Activated CD4-positive, alpha-beta T cell treated with anti-CD3 and anti-CD28 coated beads, Interleukin-2, amount 50 U/mL, for 1 hour (primary cell): ENCODE data around the gene RHBDF2.

ENCODE experiments used
- DNase-seq: peaks from one replicate; pipeline ENCODE4 v3.0.0-alpha.2; 2020

RHBDF2 gene

DNA sequence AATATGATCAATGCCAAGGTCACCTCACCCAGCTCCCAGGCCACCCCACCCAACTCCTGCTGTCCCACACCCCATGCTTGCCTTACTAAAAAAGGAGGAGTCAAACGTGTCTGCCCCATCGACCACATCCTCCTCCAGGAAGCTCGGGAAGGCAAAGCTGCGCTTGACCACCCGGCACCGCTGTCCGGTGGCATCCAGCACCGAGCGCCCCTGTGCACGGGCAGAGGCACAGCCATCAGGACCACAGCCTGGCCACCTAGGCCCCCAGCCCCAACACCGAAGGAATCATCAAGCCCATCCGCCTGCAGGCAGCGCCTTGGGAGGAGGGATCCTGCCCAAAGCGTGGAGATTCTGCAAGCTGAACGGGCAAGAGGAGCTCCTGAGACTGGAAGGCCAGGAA, 23.6 kb downstream of the RHBDF2 start:
- DNase-seq: no peak

GRCh38 chr17:76476736-76477135, 24.5 kb downstream of the RHBDF2 start:
- no peak for DNase-seq

- no peak for DNase-seq
Observed at GRCh38 chr17:76475302-76475701, 25.9 kb downstream of the RHBDF2 start.

DNA sequence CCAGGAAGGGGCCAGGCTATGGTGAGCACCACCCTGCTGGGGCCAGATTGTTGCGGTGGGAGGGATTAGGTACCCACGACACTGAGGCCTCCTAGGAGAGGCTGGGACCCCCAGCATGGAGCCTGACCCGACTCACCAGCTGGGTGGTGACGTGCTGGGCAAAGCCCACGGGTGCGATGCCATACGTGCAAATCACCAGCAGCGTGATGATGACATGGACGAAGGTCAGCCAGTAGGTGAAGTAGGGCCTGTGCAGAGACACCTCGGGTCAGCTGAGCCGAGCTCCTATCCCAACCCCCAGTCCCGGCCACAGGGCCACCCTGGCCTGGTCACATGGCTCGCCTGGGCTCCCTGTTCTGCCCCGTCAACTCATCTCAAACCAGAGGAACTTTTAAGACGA, 26.3 kb downstream of the RHBDF2 start:
- DNase-seq: no peak

DNA sequence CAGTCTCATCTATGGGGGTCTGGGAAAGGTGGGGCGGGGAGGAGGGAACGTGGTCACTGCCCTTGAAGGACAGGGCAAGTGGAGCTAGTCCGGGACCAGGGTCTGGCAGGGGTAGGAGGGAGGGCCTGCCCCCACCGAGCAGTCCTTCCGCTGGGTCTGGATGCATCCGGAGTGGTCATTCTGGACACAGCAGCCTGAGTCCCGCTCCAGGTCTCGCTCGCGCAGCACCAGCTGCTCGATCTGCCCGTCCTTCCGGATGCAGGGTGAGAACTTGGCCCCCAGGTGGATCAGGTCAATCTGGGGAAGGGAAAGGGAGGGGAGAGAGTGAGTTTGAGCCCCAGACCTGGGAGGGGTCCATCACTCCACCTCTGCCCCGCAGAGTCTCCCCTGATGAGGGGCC, 27.0 kb downstream of the RHBDF2 start:
- no peak for DNase-seq

DNA sequence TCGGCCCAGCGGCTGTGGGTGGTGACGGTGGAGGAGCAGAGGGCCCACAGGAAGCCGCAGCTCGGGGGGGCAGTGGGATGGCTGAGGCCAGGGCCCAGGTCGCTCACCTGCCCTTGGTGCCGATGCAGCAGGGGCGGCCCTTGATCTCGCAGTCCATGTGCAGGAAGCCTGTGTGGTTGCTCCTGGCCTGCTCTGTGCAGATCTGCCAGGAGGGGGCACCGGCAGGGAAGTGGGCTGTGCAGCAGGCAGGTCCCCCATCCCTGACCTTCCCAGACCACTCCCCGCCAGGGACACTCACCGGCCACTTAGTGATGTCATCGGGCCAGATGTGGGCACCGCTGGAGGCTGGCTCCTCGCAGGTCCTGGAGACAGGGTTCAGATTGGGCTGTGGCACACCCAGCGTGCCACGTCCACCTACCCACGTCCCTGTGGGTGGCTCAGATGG, 27.7 kb downstream of the RHBDF2 start:
- no peak for DNase-seq

GRCh38 chr17:76472726-76473125, 28.5 kb downstream of the RHBDF2 start:
- no peak for DNase-seq

DNA sequence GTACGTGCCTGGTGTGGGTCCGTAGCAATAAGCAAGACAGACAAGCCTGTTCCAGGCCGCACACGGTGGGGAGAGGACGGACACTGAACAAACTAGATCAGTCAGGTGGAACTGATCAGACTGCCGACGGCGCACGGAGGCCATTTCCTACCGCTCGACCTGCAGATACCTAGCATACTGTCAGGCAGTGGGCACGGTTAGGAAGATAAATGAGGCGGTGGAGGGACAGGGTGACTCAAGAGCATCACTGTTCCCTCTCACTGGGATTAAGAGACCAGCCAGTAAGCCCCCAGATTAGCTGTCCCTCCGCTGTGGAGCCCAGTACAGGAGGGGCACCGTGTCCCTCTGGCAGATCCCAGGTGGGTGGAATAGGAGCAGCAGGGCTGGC, 29.0 kb downstream of the RHBDF2 start:
- DNase-seq: no peak

DNA sequence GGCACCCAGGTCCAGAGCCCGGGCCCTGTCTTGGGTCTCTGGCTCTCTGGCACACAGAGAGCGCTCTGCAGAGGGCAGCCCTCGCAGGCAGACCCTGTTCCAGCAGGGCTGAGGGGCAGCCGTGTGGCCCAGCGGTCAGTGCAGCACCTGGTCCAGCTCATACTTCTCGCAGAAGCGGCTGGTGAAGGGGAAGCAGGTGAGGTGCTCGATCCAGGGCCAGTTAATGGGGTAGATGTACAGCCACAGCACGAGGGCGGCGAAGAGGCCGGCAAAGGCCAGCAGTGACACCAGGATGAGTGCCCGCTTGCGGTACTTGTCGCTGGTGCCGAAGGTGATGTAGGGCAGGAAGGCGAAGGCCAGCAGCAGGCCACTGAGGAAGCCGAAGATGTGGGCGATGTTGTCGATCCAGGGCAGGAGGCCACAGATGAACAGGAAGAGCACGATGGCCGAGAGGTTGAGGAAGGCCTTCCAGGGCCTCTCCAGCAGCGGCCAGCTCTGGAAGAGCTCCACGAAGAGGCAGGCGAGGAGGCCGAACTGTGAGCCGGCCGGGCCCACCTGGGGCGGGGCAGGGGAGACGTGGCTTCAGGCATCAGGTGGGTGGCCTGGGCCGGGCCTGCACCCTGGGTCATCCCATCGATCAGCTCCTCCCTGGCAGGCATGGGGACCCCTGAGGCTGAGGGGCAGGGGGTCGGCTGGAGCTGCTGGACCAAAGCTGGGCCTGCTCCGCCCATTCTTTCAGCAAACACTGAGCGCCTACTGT, 29.5 kb downstream of the RHBDF2 start:
- DNase-seq: no peak

DNA sequence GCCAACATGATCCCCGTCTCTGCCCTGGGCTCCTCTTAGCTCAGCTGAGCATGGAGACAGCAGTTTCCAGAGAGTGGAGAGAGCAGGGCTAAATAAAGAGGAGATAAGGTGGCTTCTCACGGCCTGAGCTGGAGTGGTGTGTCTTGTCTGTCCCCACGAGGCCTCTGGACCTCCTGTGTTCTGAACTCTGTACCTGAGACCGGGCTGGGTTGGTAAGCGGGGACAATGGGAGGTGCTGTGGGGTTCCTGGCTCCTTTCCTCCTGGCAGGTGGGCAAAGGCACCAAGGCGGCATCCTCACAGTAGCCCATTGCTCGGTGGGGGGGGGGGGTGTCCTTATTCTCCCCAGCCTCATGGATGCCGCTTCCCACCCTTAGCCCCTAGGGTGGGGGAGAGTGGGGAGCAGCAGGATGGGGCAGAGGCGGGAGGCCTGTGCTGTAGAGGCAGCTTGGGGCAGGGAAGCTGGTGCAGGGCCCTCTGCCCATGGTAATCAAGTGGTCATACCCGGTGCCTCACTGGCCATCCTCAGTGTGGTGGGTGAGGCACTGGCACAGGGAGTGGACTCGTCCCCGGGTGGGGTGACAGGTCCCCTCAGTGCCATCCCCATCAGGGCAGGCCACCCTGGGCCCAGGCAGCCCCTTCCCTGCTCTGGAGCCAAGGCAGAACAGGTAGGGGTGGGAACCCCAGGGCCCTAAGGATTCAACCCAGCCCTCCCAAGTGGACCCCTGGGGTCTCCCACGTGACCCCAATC, 31.1 kb downstream of the RHBDF2 start:
- DNase-seq: no peak

- DNase-seq: no peak
Observed at GRCh38 chr17:76469076-76469990, 31.9 kb downstream of the RHBDF2 start.

DNA sequence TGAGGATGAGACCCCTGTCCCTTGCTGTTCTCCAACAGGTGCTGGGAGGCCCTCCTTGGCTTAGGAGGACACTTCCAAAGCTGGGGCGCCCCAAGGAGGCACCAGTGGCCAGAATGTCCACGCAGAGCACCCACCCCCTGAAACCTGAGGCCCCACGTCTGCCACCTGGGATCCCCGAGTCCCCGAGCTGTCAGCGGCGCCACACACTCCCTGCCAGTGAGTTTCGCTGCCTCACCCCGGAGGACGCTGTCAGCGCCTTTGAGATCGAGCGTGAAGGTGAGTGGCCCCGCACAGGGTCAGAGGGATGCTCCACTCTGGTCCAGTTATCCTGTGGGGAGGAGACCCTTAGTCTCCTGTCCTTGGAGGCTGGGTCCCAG, 32.6 kb downstream of the RHBDF2 start:
- no peak for DNase-seq

DNA sequence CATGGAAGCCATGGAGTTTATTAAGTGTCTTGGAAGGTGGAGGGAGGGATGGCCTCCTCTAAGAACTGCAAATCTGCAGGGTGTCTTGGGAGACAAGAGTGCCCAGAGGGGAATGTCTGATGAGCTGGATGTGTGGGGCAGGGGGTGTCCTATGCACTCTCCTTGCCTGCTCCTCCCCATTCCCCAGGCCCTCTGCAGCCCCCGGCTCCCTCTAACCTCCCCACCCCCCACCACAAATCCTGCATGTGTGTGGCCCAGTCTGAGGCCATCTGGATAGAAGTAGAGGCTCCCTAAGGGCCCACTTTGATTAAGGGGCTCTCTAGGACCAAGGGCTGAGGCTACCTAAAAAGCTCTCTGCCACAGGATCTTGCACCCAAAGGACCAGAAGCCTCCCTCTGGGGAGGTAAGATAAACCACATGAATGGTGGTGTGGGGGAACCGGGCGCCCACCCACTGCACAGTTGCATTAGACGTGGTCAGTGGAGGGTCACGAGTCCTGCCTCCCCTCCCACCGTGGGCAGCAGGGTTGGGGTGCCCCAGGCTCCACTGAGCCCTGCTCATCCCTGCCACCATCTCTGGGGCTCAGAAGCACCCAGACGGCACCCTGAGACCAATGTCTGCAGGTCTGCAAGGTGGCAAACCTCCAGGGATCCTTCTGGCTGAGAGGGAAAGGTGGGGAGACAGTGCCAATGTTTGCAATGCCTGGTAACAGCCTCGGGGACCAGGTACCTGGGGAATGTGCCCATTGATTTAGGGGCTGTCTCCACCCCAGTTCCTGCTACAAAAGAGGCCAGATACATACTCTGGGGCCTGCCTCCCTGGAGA, 33.2 kb downstream of the RHBDF2 start:
- DNase-seq: no peak

GRCh38 chr17:76467366-76467765, 33.9 kb downstream of the RHBDF2 start, which contains the start of gene AANAT:
TSS of gene AANAT (plus strand) at chr17:76467603. CDS start at chr17:76468747, 1,144 bp downstream.
- no peak for DNase-seq

DNA sequence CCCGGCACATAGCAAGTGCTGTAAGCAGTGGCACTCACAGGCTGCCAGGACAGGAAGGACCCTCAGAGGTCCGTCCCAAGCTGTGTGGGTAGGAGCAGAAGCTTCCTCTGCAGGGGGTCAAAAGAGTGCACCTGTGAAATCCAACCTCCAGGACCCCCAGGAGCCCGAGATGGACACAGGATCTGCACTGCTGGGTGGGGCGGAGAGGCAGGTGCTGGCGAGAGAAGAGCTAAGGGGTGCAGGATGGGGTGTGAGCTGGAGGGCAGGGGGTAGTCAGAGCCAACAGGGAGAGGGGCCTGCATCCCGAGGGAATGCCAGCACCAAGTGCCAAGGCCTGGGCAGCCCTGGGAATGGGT, 34.5 kb downstream of the RHBDF2 start:
- no peak for DNase-seq

DNA sequence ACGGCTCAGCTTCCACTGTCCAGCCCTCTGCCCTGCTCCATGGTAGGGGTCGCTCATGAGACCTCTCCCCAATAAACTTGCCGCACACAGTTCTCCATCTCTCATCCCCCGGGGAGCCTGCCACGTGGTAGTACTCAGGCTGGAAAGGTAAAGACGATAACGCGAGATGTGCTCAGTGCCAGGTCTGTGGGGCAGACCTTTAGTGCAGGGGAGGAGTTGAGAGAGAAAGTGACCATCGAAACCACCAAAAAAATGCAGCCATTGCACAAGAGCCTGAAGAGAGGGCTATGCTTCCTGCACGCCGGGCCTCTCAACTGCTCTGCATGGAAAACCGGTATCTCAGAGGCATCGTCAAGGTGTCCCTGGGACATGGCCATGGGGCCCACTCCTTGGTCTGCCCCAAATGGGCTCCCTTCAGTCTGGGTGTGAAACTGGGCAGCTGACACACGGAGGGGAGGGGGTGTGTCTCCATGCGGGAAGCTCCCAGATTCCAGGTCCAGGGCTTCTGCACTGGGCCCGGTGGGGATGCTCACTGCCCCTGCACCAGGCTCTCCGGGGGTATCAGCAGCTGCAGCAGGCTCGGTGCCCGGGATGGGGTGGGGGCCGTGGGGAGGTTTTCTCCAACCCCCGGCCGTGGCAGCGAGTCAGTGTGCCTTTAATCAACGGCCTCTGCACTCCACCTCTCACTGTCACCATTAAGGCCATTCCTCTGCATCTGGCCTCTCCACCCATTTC, 38.5 kb downstream of the RHBDF2 start:
- no peak for DNase-seq

DNA sequence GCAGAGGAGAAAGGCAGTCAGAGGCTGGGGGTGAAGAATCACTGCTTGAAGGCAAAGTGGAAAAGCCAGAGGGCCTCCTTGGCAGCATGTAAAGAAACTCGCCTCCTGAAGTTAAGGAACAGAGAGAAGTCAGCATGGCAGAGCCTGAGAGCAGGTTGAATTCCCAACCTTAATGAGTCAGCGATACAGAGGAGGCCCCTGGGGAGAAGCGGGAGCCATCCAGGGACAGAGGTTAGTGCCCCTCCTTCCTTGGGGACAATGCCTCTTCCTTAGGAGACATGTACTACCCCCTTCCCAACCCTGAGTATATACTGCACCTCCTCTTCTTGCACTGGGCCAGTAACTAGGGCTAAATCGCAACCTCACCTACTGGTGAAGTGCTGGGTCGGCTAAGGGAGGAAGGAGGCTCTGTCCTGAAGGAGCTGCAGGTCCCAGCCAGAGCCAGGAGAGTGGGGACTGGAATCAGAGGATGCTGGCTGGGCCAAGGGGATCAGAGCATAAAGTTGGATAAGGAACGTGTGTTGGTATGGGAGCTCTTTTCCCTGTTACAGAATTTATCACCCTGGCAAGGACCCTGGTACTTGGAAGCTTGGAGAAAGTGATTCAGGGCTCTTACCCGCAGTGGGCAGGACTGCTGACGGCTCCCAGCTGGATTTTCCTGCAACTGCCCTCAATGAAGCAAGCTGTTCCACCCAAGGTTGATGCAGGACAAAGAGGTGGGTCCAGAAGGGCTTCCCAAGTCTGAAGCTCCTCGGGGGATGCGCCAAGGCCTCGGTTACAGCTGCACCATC, 39.3 kb downstream of the RHBDF2 start:
- no peak for DNase-seq

- no peak for DNase-seq
Observed at GRCh38 chr17:76459674-76460073, 41.5 kb downstream of the RHBDF2 start.

DNA sequence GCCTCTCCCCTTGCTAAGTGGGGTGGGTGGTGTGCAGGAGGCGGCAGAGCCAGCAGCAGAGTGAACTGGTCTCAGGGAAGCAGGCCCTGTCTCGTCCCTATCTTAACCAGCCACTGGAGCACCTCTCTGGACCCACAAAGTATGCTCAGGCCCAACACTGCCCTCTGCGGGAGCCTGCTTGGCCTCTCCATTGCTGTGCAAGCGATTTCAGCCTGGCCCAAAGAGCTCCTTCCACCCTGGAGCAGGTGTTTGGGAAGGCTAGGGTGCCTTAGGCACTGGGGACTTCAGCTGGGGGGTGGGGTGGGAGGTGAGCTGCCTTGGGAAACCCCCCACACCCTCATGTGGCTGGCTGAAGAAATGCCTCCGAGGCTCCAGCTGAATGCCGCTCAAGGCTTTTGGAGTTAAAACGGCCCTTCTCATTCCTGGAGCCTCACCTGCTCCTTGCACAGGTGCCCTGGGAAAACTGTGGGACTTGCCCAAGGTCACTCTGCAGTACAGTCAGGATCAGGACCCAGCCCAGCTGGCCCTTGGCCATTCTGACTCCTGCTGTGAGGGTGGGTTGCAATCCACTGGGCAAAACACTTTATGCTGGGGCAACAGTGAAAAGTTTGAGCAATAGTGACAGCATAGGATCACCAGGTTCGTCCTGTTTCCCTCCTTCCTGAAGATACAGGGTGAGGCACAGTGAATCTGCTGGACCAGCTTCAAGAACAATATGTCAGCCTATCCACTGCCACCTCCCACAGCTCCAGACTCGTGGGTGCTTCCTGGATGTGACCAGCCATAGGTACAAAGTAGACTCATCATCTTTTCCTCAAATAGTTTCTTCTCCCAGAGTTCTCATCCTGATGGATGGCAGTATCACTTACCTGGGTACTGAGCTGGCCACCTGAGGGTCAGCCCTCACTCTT, 42.4 kb downstream of the RHBDF2 start:
- DNase-seq: no peak

DNA sequence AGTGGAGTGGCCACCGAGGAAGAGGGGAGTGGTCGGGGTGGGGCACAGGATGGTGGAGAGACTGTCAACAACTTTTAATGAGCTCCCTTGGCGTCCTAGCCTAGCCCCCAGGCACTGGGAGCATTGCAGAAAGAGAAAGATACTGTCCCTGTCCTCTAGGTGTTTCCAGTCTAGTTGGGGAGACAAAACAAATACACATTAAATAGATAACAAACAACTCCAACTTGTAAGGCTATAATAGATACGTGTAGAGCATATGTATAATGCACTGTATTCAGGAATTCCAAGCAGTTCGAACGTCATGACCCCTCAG, 47.8 kb downstream of the RHBDF2 start:
- DNase-seq: no peak
